Loucy (cell line): ENCODE measurements around the gene VAV1.

Experiments used
- H2AFZ ChIP-seq: fragments of 200-600 bp; sonication (generic); 2 replicates; pipeline ENCODE4 v1.6.0; 2016; ENCODE audit warnings: antibody characterized with exemption, mild to moderate bottlenecking, low read length, moderate library complexity
- H3F3A ChIP-seq: fragments of 200-600 bp; 2 replicates; pipeline ENCODE4 v1.6.0; 2016; ENCODE audit warnings: antibody characterized with exemption, low read depth, mild to moderate bottlenecking
- H3K27me3 ChIP-seq: fragments of 200-600 bp; sonication (generic); 2 replicates; pipeline ENCODE4 v1.6.1; 2014; ENCODE audit warnings: low read length, mild to moderate bottlenecking; ENCODE audit not compliant: insufficient read depth, poor library complexity, severe bottlenecking
- H3K36me3 ChIP-seq: fragments of 200-600 bp; sonication (generic); 2 replicates; pipeline ENCODE4 v1.6.1; 2016; ENCODE audit warnings: low read length; ENCODE audit not compliant: insufficient read depth
- H3K4me1 ChIP-seq: fragments of 200-600 bp; sonication (generic); 2 replicates; pipeline ENCODE4 v1.5.1; 2014; ENCODE audit warnings: low read length, mild to moderate bottlenecking; ENCODE audit not compliant: insufficient read depth, poor library complexity, severe bottlenecking
- H3K4me2 ChIP-seq: fragments of 200-600 bp; sonication (generic); 2 replicates; pipeline ENCODE4 v1.6.0; 2014; ENCODE audit warnings: antibody characterized with exemption, low read length, low read depth, mild to moderate bottlenecking; ENCODE audit not compliant: poor library complexity, severe bottlenecking
- H3K4me3 ChIP-seq: fragments of 200-600 bp; sonication (generic); 2 replicates; pipeline ENCODE4 v1.5.1; 2014; ENCODE audit warnings: low read length, mild to moderate bottlenecking, mixed read lengths; ENCODE audit not compliant: poor library complexity, severe bottlenecking
- H3K79me2 ChIP-seq: fragments of 200-600 bp; sonication (generic); 2 replicates; pipeline ENCODE4 v1.6.1; 2014; ENCODE audit warnings: low read length; ENCODE audit not compliant: insufficient read depth
- H3K9ac ChIP-seq: fragments of 200-600 bp; sonication (generic); 2 replicates; pipeline ENCODE4 v1.6.0; 2014; ENCODE audit warnings: mild to moderate bottlenecking, low read depth, low read length, moderate library complexity; ENCODE audit not compliant: poor library complexity, severe bottlenecking
- H3K9me2 ChIP-seq: fragments of 200-600 bp; sonication (generic); replicated peaks from 2 replicates; pipeline ENCODE4 v1.6.1; 2016; ENCODE audit warnings: low read depth, low read length, mixed read lengths
- H3K9me3 ChIP-seq: fragments of 200-600 bp; sonication (generic); 2 replicates; pipeline ENCODE4 v1.6.1; 2014; ENCODE audit warnings: mild to moderate bottlenecking, antibody characterized with exemption, low read length, low read depth; ENCODE audit not compliant: insufficient read depth
- H4K20me1 ChIP-seq: fragments of 200-600 bp; sonication (generic); 2 replicates; pipeline ENCODE4 v1.6.0; 2014; ENCODE audit warnings: antibody characterized with exemption, low read length, mild to moderate bottlenecking; ENCODE audit not compliant: insufficient read depth, poor library complexity, severe bottlenecking
- EZH2phosphoT487 ChIP-seq: fragments of 200-600 bp; IDR thresholded peaks from 2 replicates; pipeline ENCODE4 v1.6.1; 2018; ENCODE audit warnings: antibody characterized with exemption, mild to moderate bottlenecking, moderate library complexity, borderline replicate concordance
- TF ChIP-seq, protein P1 (sequence below): fragments of 200-600 bp; sonication (generic); conservative IDR thresholded peaks from 2 replicates; pipeline ENCODE4 v1.5.1; 2014; ENCODE audit warnings: mild to moderate bottlenecking, antibody characterized with exemption, low read length

VAV1 gene

DNA sequence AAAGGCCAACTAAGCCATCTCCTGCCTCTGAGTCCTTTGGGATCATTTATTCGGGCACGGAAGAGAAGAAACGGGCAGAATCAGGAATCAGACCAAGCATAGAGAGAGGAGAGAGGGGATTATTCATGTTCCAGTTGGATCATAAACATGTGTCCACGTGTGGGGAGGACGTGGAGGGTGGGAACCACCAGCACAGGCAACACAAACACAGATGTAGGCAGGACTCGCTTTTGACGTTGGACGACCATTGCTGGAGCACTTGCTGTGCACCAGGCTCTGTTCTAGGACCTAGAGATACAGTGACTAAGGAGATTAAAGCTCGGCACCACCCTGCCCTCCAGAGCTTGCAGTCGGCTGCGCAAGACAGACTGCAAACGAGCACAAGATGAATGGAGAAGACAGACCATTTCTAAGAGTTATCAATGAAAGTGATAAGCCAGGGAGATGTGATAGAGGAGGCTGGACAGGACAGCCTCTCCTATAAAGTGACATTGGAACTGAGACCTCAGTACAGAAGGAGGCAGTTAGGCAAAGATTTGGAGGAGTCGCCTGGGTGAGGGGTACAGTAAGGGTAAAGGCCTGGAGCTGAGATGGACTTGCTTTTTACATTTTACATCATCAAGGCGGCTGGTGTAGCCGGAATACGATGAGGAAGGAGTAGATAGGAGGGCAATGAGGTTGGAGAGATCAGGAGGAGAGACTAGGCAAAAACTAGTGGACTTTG, 6.0 kb upstream of the VAV1 start:
- peak overlapping the region; percentile 63 for H3K9ac ChIP-seq
- no peaks in the 10 kb centered on the region for H3K9me2 ChIP-seq
- peak overlapping the region; percentile 92 for H3K4me2 ChIP-seq
- peak overlapping the region; percentile 95 for H2AFZ ChIP-seq
- peak overlapping the region; percentile 82 for H3K4me3 ChIP-seq
- no peaks in the 10 kb centered on the region for H4K20me1 ChIP-seq
- no peaks in the 10 kb centered on the region for H3K36me3 ChIP-seq
- TF ChIP-seq, protein P1, sequence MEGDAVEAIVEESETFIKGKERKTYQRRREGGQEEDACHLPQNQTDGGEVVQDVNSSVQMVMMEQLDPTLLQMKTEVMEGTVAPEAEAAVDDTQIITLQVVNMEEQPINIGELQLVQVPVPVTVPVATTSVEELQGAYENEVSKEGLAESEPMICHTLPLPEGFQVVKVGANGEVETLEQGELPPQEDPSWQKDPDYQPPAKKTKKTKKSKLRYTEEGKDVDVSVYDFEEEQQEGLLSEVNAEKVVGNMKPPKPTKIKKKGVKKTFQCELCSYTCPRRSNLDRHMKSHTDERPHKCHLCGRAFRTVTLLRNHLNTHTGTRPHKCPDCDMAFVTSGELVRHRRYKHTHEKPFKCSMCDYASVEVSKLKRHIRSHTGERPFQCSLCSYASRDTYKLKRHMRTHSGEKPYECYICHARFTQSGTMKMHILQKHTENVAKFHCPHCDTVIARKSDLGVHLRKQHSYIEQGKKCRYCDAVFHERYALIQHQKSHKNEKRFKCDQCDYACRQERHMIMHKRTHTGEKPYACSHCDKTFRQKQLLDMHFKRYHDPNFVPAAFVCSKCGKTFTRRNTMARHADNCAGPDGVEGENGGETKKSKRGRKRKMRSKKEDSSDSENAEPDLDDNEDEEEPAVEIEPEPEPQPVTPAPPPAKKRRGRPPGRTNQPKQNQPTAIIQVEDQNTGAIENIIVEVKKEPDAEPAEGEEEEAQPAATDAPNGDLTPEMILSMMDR, result no peak
- no peak for TF ChIP-seq EZH2phosphoT487
- peaks cover 7% of the 10 kb centered on the region; the same call in 1 of the 2 replicates for H3F3A ChIP-seq
- peaks cover 13% of the 10 kb centered on the region for H3K4me1 ChIP-seq
- no peaks in the 10 kb centered on the region for H3K9me3 ChIP-seq
- H3K79me2 ChIP-seq, result no peaks in the 10 kb centered on the region
- H3K27me3 ChIP-seq, result no peaks in the 10 kb centered on the region

- H3K9ac ChIP-seq, result peak overlapping the region; percentile 63
- TF ChIP-seq EZH2phosphoT487, result no peak
- TF ChIP-seq, protein P1, result no peak
- H2AFZ ChIP-seq, result peak overlapping the region; percentile 95
- peaks cover 13% of the 10 kb centered on the region for H3K4me1 ChIP-seq
- H3K27me3 ChIP-seq, result no peaks in the 10 kb centered on the region
- no peaks in the 10 kb centered on the region for H3K79me2 ChIP-seq
- no peaks in the 10 kb centered on the region for H3K9me2 ChIP-seq
- H3K36me3 ChIP-seq, result no peaks in the 10 kb centered on the region
- H4K20me1 ChIP-seq, result no peaks in the 10 kb centered on the region
- H3K4me3 ChIP-seq, result peak overlapping the region; percentile 82
- H3K9me3 ChIP-seq, result no peaks in the 10 kb centered on the region
- peaks cover 7% of the 10 kb centered on the region; the same call in 1 of the 2 replicates for H3F3A ChIP-seq
- H3K4me2 ChIP-seq, result peak overlapping the region; percentile 92
These were observed 5.5 kb upstream of the VAV1 start for GRCh38 chr19:6767081-6767356.

DNA sequence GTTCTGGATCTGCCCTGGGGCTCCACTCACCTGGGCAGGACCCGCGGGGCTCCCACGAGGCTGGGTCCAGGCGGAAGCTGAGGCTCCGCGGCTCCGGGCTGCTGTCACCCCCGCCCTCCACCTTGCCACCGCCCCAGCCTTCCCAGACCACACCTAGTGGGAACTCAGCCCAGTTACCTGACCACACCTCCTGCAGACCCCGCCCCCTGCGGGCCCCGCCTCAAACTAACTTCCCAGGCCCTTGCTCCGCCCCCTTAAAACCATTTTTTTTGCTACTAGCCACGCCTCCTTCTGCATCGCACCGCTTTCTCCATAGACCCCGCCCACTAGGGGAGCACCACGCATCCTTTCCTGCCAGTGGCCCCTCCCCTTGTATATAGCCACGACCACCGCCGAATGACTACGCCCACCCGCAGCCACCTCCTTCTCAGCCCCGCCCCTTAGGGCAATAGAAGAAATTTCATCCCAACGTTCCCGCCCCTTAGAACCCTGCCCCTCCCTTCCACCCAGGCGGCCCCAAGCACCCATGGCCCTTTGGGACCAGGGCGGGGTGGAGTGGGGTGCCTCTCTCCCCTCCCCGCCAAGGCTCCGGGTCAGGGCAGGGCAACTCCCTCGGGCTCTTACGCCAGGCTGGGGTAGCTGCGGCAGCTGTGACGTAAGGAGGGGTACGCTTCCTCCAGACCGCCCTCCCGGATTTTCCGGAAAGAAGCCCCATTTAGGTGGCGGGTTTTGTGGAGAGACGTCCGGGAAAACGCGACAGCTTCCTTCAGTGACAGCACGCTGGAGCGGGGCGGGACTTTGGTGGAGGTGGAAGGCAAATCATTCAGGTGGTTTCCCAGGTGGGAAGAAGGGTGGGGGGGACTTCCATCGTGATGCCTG, 4.9 kb upstream of the VAV1 start, which contains the start of gene SH2D3A:
Gene SH2D3A, minus strand, starts transcription at position 79 of the 879 bp plus-strand sequence. CDS start 3,687 bp downstream, outside the sequence.
- H3K9me2 ChIP-seq, result no peaks in the 10 kb centered on the region
- H3F3A ChIP-seq, result peaks cover 7% of the 10 kb centered on the region; the same call in 1 of the 2 replicates
- peak within 1 kb of the TSS; percentile 95 for H2AFZ ChIP-seq
- H3K4me1 ChIP-seq, result peaks cover 13% of the 10 kb centered on the region
- peak within 1 kb of the TSS; percentile 82 for H3K4me3 ChIP-seq
- H3K9ac ChIP-seq, result peak within 1 kb of the TSS; percentile 63
- peak within 1 kb of the TSS; percentile 92 for H3K4me2 ChIP-seq
- no peaks in the 10 kb centered on the region for H3K27me3 ChIP-seq
- no peaks in the 10 kb centered on the region for H3K36me3 ChIP-seq
- H4K20me1 ChIP-seq, result no peaks in the 10 kb centered on the region
- no peaks in the 10 kb centered on the region for H3K9me3 ChIP-seq
- H3K79me2 ChIP-seq, result no peaks in the 10 kb centered on the region
- TF ChIP-seq, protein P1, result no peak
- TF ChIP-seq EZH2phosphoT487, result no peak
